Panc1 (cell line): ENCODE results near the gene FBP1. TPM values are rescaled to one million over a fixed set of nuclear protein-coding genes. Genes with fewer than 3 reads are reported as not detected.

Experiments used
- ATAC-seq: fragments of 200-7000 bp; cut with Tn5 transposase; 2 replicates; pipeline ENCODE4 v1.9.1; 2020; ENCODE audit warnings: mild to moderate bottlenecking, moderate library complexity
- BruUV-seq: library from RNA; stranded (reverse); fragments of 400-500 nt; replicated peaks from 2 replicates; lab custom pipeline; 2021; lab: Mats Ljungman, UMichigan
- CTCF ChIA-PET: fragments of 300-600 bp; sonication (Branson Sonifier 250); formaldehyde crosslinking; loops from one replicate; lab custom pipeline; 2022; ENCODE audit warnings: antibody characterized with exemption; lab: Charles Lee
- POLR2A ChIA-PET: fragments of 300-600 bp; sonication (Branson Sonifier 250); formaldehyde crosslinking; loops from one replicate; lab custom pipeline; 2022; ENCODE audit warnings: antibody characterized with exemption; lab: Charles Lee
- DNase-seq: peaks from one replicate; pipeline ENCODE4 v3.0.0-alpha.2; 2010; ENCODE audit warnings: low read depth, low spot score
- H3K27ac ChIP-seq: 2 replicates; pipeline ENCODE4 v1.5.1; 2011; ENCODE audit warnings: mild to moderate bottlenecking, low read length, inconsistent platforms
- H3K27me3 ChIP-seq: fragments of 200-500 bp; sonication (Bioruptor generic); 2 replicates; pipeline ENCODE4 v1.6.0; 2014; ENCODE audit warnings: low read length, inconsistent platforms; ENCODE audit not compliant: control insufficient read depth, insufficient read depth
- H3K36me3 ChIP-seq: fragments of 200-500 bp; sonication (Bioruptor generic); 2 replicates; pipeline ENCODE4 v1.5.1; 2014; ENCODE audit warnings: inconsistent platforms, mild to moderate bottlenecking, low read length, moderate library complexity; ENCODE audit not compliant: control insufficient read depth, insufficient read depth
- H3K4me1 ChIP-seq: 2 replicates; pipeline ENCODE4 v1.5.1; 2011; ENCODE audit warnings: inconsistent platforms, mild to moderate bottlenecking, low read length, moderate library complexity; ENCODE audit not compliant: control insufficient read depth, insufficient read depth
- H3K4me3 ChIP-seq, 2 experiments: 2 replicates each; pipeline ENCODE4 v1.5.1; 2011 to 2012; ENCODE audit warnings: low read depth in 2 of 2, low read length in 2 of 2, mild to moderate bottlenecking in 2 of 2, inconsistent platforms in 1 of 2, moderate library complexity in 1 of 2
- H3K9me3 ChIP-seq: fragments of 200-500 bp; sonication (Bioruptor generic); 2 replicates; pipeline ENCODE4 v1.5.1; 2014; ENCODE audit warnings: low read depth, mild to moderate bottlenecking, inconsistent platforms, low read length, moderate library complexity; ENCODE audit not compliant: control insufficient read depth, insufficient read depth
- POLR2AphosphoS5 ChIP-seq: IDR thresholded peaks from 2 replicates; pipeline ENCODE4 v1.6.1; 2012; ENCODE audit warnings: mild to moderate bottlenecking, low read depth, low read length, moderate library complexity
- SIN3A ChIP-seq: IDR thresholded peaks from 2 replicates; pipeline ENCODE4 v1.6.1; 2012; ENCODE audit warnings: low read depth, mild to moderate bottlenecking, low read length, moderate library complexity, borderline replicate concordance; ENCODE audit not compliant: insufficient read depth
- TCF7L2 ChIP-seq: IDR thresholded peaks from 2 replicates; pipeline ENCODE4 v1.6.1; 2011; ENCODE audit warnings: mild to moderate bottlenecking, low read depth, low read length, inconsistent platforms
- in situ Hi-C: cut with HindIII; loops from 2 replicates; pipeline ENCODE4 v1.10.0; 2016; ENCODE audit warnings: low sequenced_read_pairs, low pct_unique_long_range_greater_than_20kb
- intact Hi-C: fragments of 100-400 bp; cut with micrococcal nuclease; formaldehyde crosslinking; loops from one replicate; pipeline ENCODE4 v1.10.0; 2022; ENCODE audit not compliant: unreplicated experiment
- total RNA-seq: library from RNA; stranded (reverse); gene quantifications from one replicate; pipeline ENCODE4 v1.2.1, GENCODE V29; 2021; ENCODE audit not compliant: unreplicated experiment
- TF ChIP-seq, protein P1 (sequence below), 2 experiments: IDR thresholded peaks; 2 replicates each; pipeline ENCODE4 v1.6.1; 2011 to 2012; ENCODE audit warnings: low read depth in 2 of 2, control low read depth in 1 of 2, low read length in 1 of 2, mild to moderate bottlenecking in 1 of 2, moderate library complexity in 1 of 2; ENCODE audit not compliant: insufficient read depth in 1 of 2
- TF ChIP-seq, protein P2 (sequence below): fragments of 450-650 bp; IDR thresholded peaks from 2 replicates; pipeline ENCODE4 v1.5.1; 2017; ENCODE audit warnings: mild to moderate bottlenecking

FBP1 gene
- total RNA-seq, 1 experiment from 2014 or later: 0.36 TPM

DNA sequence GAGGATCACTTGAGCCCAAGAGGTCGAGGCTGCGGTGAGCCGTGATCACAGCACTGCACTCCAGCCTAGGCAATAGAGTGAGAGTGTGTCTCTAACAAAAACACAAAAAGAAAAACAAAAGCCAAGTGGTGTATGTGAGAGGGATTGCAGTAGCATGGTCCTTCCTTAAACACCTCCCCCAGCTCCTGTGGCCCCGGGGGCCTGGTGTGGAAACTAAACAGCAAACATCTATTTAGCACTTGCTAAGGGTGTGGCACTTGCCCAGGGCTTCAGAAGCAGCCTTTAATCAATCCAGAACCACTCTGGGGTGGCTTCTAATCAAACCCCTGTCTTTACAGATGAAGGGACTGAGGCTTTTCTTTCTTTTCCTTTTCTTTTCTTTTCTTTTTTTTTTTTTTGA, 4.4 kb upstream of the FBP1 start:
- Histone ChIP-seq H3K27ac (no peak overlapping the region), H3K9me3 (no peaks in the 10 kb centered on the region), H3K36me3 (no peaks in the 10 kb centered on the region), H3K4me3 (no peak overlapping the region), H3K4me1 (no peaks in the 10 kb centered on the region), H3K27me3 (no peaks in the 10 kb centered on the region; the same call in 1 of the 2 replicates)
- intact Hi-C loops (no loop called here), in situ Hi-C loops (no loop called here)
- no peak for DNase-seq
- ATAC-seq: no peak
- no peak for TF ChIP-seq TCF7L2
- TF ChIP-seq, protein P1, sequence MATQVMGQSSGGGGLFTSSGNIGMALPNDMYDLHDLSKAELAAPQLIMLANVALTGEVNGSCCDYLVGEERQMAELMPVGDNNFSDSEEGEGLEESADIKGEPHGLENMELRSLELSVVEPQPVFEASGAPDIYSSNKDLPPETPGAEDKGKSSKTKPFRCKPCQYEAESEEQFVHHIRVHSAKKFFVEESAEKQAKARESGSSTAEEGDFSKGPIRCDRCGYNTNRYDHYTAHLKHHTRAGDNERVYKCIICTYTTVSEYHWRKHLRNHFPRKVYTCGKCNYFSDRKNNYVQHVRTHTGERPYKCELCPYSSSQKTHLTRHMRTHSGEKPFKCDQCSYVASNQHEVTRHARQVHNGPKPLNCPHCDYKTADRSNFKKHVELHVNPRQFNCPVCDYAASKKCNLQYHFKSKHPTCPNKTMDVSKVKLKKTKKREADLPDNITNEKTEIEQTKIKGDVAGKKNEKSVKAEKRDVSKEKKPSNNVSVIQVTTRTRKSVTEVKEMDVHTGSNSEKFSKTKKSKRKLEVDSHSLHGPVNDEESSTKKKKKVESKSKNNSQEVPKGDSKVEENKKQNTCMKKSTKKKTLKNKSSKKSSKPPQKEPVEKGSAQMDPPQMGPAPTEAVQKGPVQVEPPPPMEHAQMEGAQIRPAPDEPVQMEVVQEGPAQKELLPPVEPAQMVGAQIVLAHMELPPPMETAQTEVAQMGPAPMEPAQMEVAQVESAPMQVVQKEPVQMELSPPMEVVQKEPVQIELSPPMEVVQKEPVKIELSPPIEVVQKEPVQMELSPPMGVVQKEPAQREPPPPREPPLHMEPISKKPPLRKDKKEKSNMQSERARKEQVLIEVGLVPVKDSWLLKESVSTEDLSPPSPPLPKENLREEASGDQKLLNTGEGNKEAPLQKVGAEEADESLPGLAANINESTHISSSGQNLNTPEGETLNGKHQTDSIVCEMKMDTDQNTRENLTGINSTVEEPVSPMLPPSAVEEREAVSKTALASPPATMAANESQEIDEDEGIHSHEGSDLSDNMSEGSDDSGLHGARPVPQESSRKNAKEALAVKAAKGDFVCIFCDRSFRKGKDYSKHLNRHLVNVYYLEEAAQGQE (IDR thresholded peaks at IDR 0.05; ENCODE audit: insufficient read depth in 1 of 2, low read depth in 2 of 2, low read length in 1 of 2): no peak
- TF ChIP-seq, protein P2, sequence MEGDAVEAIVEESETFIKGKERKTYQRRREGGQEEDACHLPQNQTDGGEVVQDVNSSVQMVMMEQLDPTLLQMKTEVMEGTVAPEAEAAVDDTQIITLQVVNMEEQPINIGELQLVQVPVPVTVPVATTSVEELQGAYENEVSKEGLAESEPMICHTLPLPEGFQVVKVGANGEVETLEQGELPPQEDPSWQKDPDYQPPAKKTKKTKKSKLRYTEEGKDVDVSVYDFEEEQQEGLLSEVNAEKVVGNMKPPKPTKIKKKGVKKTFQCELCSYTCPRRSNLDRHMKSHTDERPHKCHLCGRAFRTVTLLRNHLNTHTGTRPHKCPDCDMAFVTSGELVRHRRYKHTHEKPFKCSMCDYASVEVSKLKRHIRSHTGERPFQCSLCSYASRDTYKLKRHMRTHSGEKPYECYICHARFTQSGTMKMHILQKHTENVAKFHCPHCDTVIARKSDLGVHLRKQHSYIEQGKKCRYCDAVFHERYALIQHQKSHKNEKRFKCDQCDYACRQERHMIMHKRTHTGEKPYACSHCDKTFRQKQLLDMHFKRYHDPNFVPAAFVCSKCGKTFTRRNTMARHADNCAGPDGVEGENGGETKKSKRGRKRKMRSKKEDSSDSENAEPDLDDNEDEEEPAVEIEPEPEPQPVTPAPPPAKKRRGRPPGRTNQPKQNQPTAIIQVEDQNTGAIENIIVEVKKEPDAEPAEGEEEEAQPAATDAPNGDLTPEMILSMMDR: no peak
- no peak for TF ChIP-seq SIN3A
- no peak for TF ChIP-seq POLR2AphosphoS5
- BruUV-seq: no TSS peak
- ChIA-PET POLR2A (no interaction called here), CTCF (no interaction called here)

DNA sequence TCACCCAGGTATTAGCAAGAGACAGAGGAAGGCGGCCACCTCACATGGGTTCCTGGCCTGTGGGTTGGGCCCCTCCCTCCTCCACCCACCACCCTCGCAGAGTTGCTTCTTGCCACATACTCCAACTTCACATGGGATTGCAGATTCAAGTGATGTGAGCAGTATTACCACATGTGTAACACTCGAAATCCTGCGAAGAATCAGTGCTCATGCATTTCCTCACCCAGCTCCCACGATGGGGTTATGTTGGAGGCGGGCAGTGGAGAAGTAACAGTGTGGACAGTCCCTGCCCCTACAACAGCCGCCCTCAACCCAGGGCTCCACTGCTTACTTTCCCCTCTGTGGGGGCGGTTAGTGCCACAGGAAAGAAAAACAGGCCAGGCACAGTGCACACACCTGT, 3.9 kb upstream of the FBP1 start:
- ATAC-seq: no peak
- intact Hi-C loops: no loop called here

DNA sequence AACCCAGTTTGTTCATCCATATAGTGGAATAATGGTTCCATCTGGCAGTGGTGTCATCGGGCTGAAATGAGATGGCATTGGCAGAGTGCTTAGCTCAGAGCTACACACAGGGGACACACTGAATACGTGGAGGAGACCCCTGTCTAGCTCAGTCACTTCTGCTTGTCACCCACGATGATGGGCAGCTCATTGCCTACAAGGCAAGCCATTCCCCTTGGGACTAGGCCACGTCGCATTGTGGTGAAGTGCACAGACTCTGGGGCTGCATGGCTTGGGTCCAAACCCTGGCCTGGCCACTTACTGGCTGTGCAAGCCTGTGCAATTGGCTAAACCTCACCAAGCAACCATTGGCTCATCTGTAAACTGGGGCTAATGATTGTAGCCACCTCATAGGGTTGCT, 3.2 kb upstream of the FBP1 start:
- no peaks in the 10 kb centered on the region for H3K9me3 ChIP-seq
- no peaks in the 10 kb centered on the region for H3K4me1 ChIP-seq
- no TSS peak for BruUV-seq
- CTCF ChIA-PET: no interaction called here
- no peaks in the 10 kb centered on the region; the same call in 1 of the 2 replicates for H3K27me3 ChIP-seq
- DNase-seq (no peak), ATAC-seq (no peak)
- TF ChIP-seq, protein P1 (IDR thresholded peaks at IDR 0.05; ENCODE audit: insufficient read depth in 1 of 2, low read depth in 2 of 2, low read length in 1 of 2): no peak
- TF ChIP-seq POLR2AphosphoS5 (no peak), TCF7L2 (no peak), SIN3A (no peak)
- TF ChIP-seq, protein P2: no peak
- H3K36me3 ChIP-seq: no peaks in the 10 kb centered on the region
- in situ Hi-C loops (no loop called here), intact Hi-C loops (no loop called here)
- no peak overlapping the region for H3K4me3 ChIP-seq
- no peak overlapping the region for H3K27ac ChIP-seq
- POLR2A ChIA-PET: no interaction called here

More for the DNA sequence above, 3.9 kb upstream of the FBP1 start:
- in situ Hi-C loops: no loop called here
- Histone ChIP-seq H3K4me1 (no peaks in the 10 kb centered on the region), H3K9me3 (no peaks in the 10 kb centered on the region), H3K4me3 (no peak overlapping the region), H3K27me3 (no peaks in the 10 kb centered on the region; the same call in 1 of the 2 replicates), H3K36me3 (no peaks in the 10 kb centered on the region), H3K27ac (no peak overlapping the region)
- POLR2A ChIA-PET: no interaction called here
- no peak for DNase-seq
- CTCF ChIA-PET: no interaction called here
- no peak for TF ChIP-seq TCF7L2
- BruUV-seq: no TSS peak
